GOT3 (cell line): ENCODE measurements around the gene LDB2.

Experiments used
- DNase-seq: peaks from one replicate; lab custom pipeline; 2025; ENCODE audit warnings: mixed read lengths; lab: John Stamatoyannopoulos, UW

The LDB2 gene

DNA sequence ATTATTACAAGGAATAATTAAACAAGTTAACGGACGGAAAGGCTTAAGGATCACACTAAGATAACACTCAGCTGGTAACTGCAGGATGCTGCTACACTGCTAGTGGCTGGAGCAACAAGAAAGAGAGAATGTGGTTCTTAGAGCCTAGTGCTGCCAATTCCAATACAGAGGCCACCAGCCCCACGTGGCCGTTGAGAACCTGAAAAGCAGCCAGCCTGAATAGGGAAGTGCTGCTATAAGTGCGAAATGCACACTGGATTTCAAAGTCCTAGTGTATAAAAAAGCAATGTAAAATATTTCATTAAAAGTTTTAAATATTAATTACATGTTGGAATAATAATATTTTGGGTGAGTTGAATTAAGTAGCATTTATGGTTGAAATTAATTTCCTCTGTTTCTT, 414.9 kb downstream of the LDB2 start:
- no peak for DNase-seq

DNA sequence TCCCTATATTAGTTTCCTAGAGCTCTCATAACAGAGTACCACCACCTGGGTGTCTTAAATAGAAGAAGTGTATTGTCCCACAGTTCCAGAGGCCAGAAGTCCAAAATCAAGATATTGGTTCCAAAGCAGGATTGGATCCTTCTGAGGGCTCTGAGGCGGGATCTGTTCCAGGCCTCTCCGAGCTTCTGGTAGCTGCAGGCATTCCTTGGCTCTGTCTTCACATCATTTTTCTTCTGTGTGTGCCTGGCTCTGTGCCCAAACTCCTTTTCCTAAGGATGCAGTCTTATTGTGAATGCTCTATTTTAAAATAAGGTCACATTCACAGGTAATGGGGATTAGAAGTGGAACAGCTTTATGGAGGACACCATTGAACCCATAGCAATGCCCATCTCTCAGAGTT, 418.4 kb downstream of the LDB2 start:
- no peak for DNase-seq

GRCh38 chr4:16472537-16472936, 425.9 kb downstream of the LDB2 start:
- DNase-seq = no peak

- no peak for DNase-seq
Observed at GRCh38 chr4:16467061-16467460, 431.4 kb downstream of the LDB2 start.

GRCh38 chr4:16466581-16466980, 431.9 kb downstream of the LDB2 start:
- DNase-seq = no peak

- DNase-seq = no peak
Observed at GRCh38 chr4:16464651-16465050, 433.8 kb downstream of the LDB2 start.

DNA sequence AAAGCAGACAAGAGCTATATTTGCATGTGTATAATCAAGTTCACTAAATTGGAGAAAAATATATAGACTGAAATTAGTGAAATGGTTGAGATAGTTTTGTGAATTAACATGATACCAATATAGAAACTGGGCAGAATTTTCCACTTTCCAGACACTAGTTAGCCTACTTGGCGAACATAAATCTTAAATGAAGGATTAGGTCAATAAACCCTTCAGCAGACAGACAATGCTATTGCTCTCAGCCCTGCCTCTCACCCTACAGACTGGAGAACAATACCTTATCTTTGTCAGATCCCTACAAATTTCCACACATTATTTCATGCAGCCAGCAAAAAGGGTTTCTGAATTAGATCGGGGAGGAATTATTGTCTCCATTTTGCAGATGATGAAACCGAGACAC, 435.8 kb downstream of the LDB2 start:
- DNase-seq = no peak

DNA sequence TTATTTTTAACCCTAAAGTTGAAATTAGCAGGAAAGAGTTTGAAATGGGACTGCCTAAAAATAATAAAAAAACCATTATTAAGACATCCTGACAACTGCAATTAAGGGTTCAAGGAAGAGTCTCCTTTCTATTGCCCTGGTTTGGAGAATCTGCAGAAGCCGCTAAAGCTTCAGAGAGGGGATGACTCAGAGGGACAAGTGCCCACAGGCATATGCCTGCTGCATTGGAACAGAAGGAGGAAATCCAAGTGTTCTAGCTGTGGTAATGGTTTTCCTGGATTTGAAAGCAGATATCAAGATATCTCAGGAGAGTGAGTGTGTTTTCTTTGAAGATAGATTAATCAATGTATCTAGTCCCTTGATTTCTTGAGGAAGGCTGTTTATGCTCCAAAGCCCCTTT, 437.1 kb downstream of the LDB2 start:
- no peak for DNase-seq

DNA sequence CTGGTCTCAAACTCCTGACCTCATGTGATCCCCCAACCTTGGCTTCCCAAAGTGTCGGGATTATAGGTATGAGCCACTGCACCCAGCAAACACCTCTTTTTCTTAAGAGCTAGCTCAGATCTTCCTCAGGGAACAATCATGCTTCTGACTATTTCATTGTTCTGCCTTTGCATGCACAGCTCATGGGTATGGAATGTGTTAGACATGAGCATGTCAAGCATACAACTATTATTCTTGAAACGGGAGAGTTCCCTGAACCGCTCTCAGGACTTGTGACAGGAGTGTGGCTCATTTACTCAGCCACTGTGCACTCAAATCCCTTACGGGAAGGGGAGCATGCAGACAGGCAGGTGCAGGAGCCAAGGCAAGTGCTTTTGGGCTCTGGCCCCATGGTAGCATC, 440.5 kb downstream of the LDB2 start:
- no peak for DNase-seq
